Keratinocyte (primary cell): ENCODE results near the gene HSD11B1L. TPM values are rescaled to one million over a fixed set of nuclear protein-coding genes. Genes with fewer than 3 reads are reported as not detected.

Source experiments
- DNase-seq: peaks from one replicate; pipeline ENCODE4 v3.0.0-alpha.2; 2011; ENCODE audit warnings: low read depth, missing footprints, low spot score
- FAIRE-seq: peaks from 2 replicates; lab custom pipeline; 2011; peaks lifted over from hg19 to GRCh38; lab: Jason Lieb, UNC
- H2AFZ ChIP-seq: 2 replicates; pipeline ENCODE4 v1.6.0; 2012; ENCODE audit warnings: low read length, control low read depth, inconsistent platforms; ENCODE audit not compliant: control insufficient read depth
- H3K27ac ChIP-seq: 2 replicates; pipeline ENCODE4 v1.5.1; 2011; ENCODE audit warnings: low read length; ENCODE audit not compliant: control insufficient read depth, insufficient read depth
- H3K27me3 ChIP-seq: 3 replicates; pipeline ENCODE4 v1.6.0; 2011; ENCODE audit warnings: low read length; ENCODE audit not compliant: control insufficient read depth, insufficient read depth; ENCODE audit errors: extremely low read depth
- H3K36me3 ChIP-seq, 2 experiments: 2 replicates in 1 of 2; 3 replicates in 1 of 2; pipeline ENCODE4 v1.5.1; 2011; ENCODE audit warnings: low read length in 2 of 2, mild to moderate bottlenecking in 1 of 2; ENCODE audit not compliant: control insufficient read depth in 2 of 2, insufficient read depth in 2 of 2; ENCODE audit errors: extremely low read depth in 1 of 2
- H3K4me1 ChIP-seq: 3 replicates; pipeline ENCODE4 v1.5.1; 2011; ENCODE audit warnings: low read length; ENCODE audit not compliant: control insufficient read depth, insufficient read depth; ENCODE audit errors: extremely low read depth
- H3K4me2 ChIP-seq: 3 replicates; pipeline ENCODE4 v1.6.0; 2011; ENCODE audit warnings: low read depth, low read length; ENCODE audit not compliant: control insufficient read depth, insufficient read depth; ENCODE audit errors: extremely low read depth
- H3K4me3 ChIP-seq, 3 experiments: fragments of 200-600 bp in 1 of 3; sonication (generic) in 1 of 3; 2 replicates in 2 of 3; 3 replicates in 1 of 3; pipeline ENCODE4 v1.5.1; 2011 to 2016; ENCODE audit warnings: low read length in 3 of 3, mild to moderate bottlenecking in 3 of 3, control low read depth in 2 of 3, inconsistent platforms in 1 of 3, low read depth in 1 of 3, mixed read lengths in 1 of 3, mixed run types in 1 of 3, moderate library complexity in 1 of 3; ENCODE audit not compliant: control insufficient read depth in 2 of 3, insufficient read depth in 2 of 3; ENCODE audit errors: extremely low read depth in 1 of 3
- H3K79me2 ChIP-seq: 2 replicates; pipeline ENCODE4 v1.6.0; 2012; ENCODE audit warnings: low read length; ENCODE audit not compliant: control insufficient read depth, insufficient read depth
- H3K9ac ChIP-seq: 3 replicates; pipeline ENCODE4 v1.6.0; 2011; ENCODE audit warnings: low read length; ENCODE audit not compliant: control insufficient read depth, insufficient read depth; ENCODE audit errors: extremely low read depth
- H3K9me1 ChIP-seq: 3 replicates; pipeline ENCODE4 v1.6.0; 2011; ENCODE audit warnings: low read length; ENCODE audit not compliant: control insufficient read depth, insufficient read depth; ENCODE audit errors: extremely low read depth
- H3K9me3 ChIP-seq: 2 replicates; pipeline ENCODE4 v1.5.1; 2012; ENCODE audit warnings: low read depth, low read length; ENCODE audit not compliant: control insufficient read depth
- H4K20me1 ChIP-seq: 3 replicates; pipeline ENCODE4 v1.6.0; 2011; ENCODE audit warnings: low read length; ENCODE audit not compliant: control insufficient read depth, insufficient read depth; ENCODE audit errors: extremely low read depth
- EZH2 ChIP-seq: IDR thresholded peaks from one replicate; pipeline ENCODE4 v1.6.1; 2012; ENCODE audit warnings: inconsistent platforms, mild to moderate bottlenecking, low read length, moderate library complexity
- dilution Hi-C: fragments of 300-500 bp; cut with MboI; formaldehyde crosslinking; loops from one replicate; pipeline ENCODE4 v1.7.0; 2020; ENCODE audit warnings: low sequenced_read_pairs; ENCODE audit not compliant: extremely low pct_ligation_motif_present
- polyA plus RNA-seq, 5 experiments: library from polyadenylated mRNA; depleted of rRNA in 3 of 5; stranded (reverse) in 3 of 5; stranded (forward) in 1 of 5; unstranded in 1 of 5; fragments of >200 nt; gene quantifications; 1 replicate in 1 of 5; 2 replicates in 3 of 5; 3 replicates in 1 of 5; pipeline versions ENCODE4 v1.2.1 to v1.2.3, GENCODE V29; 2011 to 2012; ENCODE audit warnings: missing spikeins in 2 of 5, low read depth in 1 of 5, low replicate concordance in 1 of 5
- TF ChIP-seq, protein P1 (sequence below), 3 experiments: IDR thresholded peaks in 1 of 3; conservative IDR thresholded peaks in 1 of 3; optimal IDR thresholded peaks in 1 of 3; 2 replicates in 2 of 3; 3 replicates in 1 of 3; pipeline versions ENCODE3 to v1.5.1; 2011; ENCODE audit warnings: low read length in 3 of 3, mild to moderate bottlenecking in 3 of 3, moderate library complexity in 2 of 3, control low read depth in 1 of 3, inconsistent platforms in 1 of 3; ENCODE audit not compliant: insufficient read depth in 2 of 3; ENCODE audit errors: extremely low read depth in 1 of 3

The HSD11B1L gene
- polyA plus RNA-seq, 1 donor (not counting 4 experiments of a cell fraction or from before 2014, with no cell fraction given), result 3.7 TPM

DNA sequence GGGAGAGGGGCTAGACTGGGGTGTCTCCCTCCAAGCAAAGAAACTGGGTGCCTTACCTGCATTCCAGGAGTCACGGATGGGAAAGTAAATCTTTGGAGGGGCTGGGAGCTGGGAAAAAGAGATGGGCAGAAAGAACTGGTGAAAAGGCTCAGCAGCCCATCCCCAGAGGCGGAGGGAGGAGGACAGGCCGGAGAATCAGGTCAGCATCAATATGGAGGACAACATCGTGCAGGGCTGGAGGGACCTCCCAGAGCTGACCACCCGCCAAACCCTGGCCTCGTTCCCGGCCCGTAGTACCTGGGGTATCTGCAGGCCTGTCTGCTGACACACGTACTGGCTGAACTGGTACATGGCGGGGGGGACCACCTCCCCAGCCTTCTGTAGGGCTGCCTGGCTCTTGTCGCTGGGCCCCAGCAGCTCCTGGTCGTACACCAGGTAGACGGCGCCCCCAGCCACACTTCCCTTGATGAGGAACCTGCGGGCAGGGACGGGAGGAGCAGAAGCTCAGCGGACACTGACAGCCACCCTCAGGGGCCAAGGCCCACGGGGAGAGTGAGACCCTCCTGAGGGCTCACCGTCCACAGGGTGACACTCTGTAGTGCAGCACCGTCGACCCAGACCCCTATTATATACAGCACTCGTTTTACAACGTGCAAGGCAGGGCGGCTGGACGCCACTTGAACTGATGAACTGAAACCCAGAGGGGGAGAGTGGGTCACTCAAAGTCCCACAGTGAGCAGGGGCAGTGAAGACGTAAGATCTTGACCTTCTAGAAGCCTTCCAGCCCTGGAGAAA, 1.3 kb upstream of the HSD11B1L start:
- dilution Hi-C loops, result no loop called here
- H3K27ac ChIP-seq, result peak overlapping the region; percentile 88

DNA sequence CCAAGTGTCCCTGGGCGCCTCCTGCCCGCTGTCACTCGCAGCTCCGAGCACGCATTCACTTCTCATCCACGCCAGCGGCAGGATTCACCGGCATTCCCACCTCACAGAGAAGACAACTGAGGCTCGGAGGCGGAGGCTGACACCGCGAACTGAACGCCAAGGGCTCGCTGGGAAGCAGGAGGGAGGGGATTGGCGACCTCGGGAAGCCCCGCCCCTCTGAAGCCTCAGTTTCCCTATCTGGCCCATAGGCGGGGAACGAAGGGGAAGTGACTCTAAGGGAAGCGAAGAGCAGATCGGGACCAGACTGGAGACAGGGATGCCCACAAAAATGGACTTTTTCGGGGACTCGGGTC, 767 bp upstream of the HSD11B1L start:
- Histone ChIP-seq H3K27ac (peak overlapping the region; percentile 88), H3K36me3 (peaks cover 6 to 8% of the 10 kb centered on the region in 2 experiments), H3K4me3 (peak overlapping the region; percentile 94 to 99 (median 95)), H3K9ac (peak overlapping the region; percentile 85), H3K9me3 (no peaks in the 10 kb centered on the region), H4K20me1 (no peaks in the 10 kb centered on the region), H3K9me1 (no peaks in the 10 kb centered on the region), H3K79me2 (peaks cover 10% of the 10 kb centered on the region), H2AFZ (peak overlapping the region; percentile 85), H3K4me1 (peaks cover 18% of the 10 kb centered on the region), H3K27me3 (no peaks in the 10 kb centered on the region), H3K4me2 (peak overlapping the region; percentile 90)
- TF ChIP-seq, protein P1, sequence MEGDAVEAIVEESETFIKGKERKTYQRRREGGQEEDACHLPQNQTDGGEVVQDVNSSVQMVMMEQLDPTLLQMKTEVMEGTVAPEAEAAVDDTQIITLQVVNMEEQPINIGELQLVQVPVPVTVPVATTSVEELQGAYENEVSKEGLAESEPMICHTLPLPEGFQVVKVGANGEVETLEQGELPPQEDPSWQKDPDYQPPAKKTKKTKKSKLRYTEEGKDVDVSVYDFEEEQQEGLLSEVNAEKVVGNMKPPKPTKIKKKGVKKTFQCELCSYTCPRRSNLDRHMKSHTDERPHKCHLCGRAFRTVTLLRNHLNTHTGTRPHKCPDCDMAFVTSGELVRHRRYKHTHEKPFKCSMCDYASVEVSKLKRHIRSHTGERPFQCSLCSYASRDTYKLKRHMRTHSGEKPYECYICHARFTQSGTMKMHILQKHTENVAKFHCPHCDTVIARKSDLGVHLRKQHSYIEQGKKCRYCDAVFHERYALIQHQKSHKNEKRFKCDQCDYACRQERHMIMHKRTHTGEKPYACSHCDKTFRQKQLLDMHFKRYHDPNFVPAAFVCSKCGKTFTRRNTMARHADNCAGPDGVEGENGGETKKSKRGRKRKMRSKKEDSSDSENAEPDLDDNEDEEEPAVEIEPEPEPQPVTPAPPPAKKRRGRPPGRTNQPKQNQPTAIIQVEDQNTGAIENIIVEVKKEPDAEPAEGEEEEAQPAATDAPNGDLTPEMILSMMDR (optimal IDR thresholded peaks at IDR 0.05 in 1 of 3, IDR thresholded peaks at IDR 0.05 in 1 of 3, conservative IDR thresholded peaks at IDR 0.05 in 1 of 3; ENCODE audit: extremely low read depth in 1 of 3, insufficient read depth in 2 of 3, low read length in 3 of 3), result no peak
- TF ChIP-seq EZH2, result no peak
- dilution Hi-C loops, result no loop called here
- no peak for FAIRE-seq
- DNase-seq, result no peak

More for the DNA sequence above, 1.3 kb upstream of the HSD11B1L start:
- peaks cover 10% of the 10 kb centered on the region for H3K79me2 ChIP-seq
- H3K36me3 ChIP-seq, result peaks cover 4 to 8% of the 10 kb centered on the region in 2 experiments
- peak overlapping the region; percentile 85 for H3K9ac ChIP-seq
- FAIRE-seq (peak; percentile 69), DNase-seq (no peak)
- peaks cover 18% of the 10 kb centered on the region for H3K4me1 ChIP-seq
- H3K27me3 ChIP-seq, result no peaks in the 10 kb centered on the region
- H3K9me3 ChIP-seq, result no peaks in the 10 kb centered on the region
- no peaks in the 10 kb centered on the region for H4K20me1 ChIP-seq
- TF ChIP-seq EZH2, result no peak
- H3K4me2 ChIP-seq, result peak overlapping the region; percentile 90
- H3K9me1 ChIP-seq, result no peaks in the 10 kb centered on the region
- peak overlapping the region; percentile 94 to 99 (median 95) for H3K4me3 ChIP-seq
- H2AFZ ChIP-seq, result peak overlapping the region; percentile 85
